Measurements from ENCODE around the gene LIAS. TPM values are rescaled to one million over a fixed set of nuclear protein-coding genes. Genes with fewer than 3 reads are reported as not detected.

Gene LIAS
- total RNA-seq, 1 experiment from 2014 or later, result 23.5 TPM

GRCh38 chr4:39429476-39430334 is 29.2 kb upstream of the LIAS start:
- intact Hi-C loops (cut with micrococcal nuclease), result no loop called here
- ChIA-PET CTCF (no interaction called here), RAD21 (ENCODE audit: low non-redundant PET in 1 of 2, low total read pairs in 2 of 2, uncharacterized antibody in 2 of 2, unreplicated experiment in 2 of 2) (no interaction called here), POLR2A (no interaction called here)
- no peak for ATAC-seq
- Histone ChIP-seq H3K4me1 (ENCODE audit: control insufficient read depth in 1 of 2, insufficient read depth in 2 of 2, low read length in 2 of 2) (no peaks in the 10 kb centered on the region), H3K4me2 (ENCODE audit: low read length) (no peak overlapping the region), H3K9me3 (ENCODE audit: control insufficient read depth in 1 of 2, insufficient read depth in 1 of 2, low read depth in 1 of 2, low read length in 2 of 2) (no peaks in the 10 kb centered on the region), H3K36me3 (ENCODE audit: control insufficient read depth in 1 of 2, insufficient read depth in 2 of 2, low read length in 2 of 2) (no peaks in the 10 kb centered on the region), H3K27ac (ENCODE audit: low read depth, low read length) (no peak overlapping the region), H3K9ac (ENCODE audit: low read length) (no peak overlapping the region), H4K20me1 (ENCODE audit: insufficient read depth) (no peaks in the 10 kb centered on the region), H3K9me2 (ENCODE audit: insufficient read depth) (no peaks in the 10 kb centered on the region), H3K4me3 (replicated peaks in 1 of 2; ENCODE audit: low read depth in 1 of 2, low read length in 2 of 2) (no peak overlapping the region), H2AFZ (ENCODE audit: low read depth, low read length, poor library complexity, severe bottlenecking) (no peak overlapping the region), H3K27me3 (ENCODE audit: insufficient read depth, low read length) (no peaks in the 10 kb centered on the region), H3K79me2 (ENCODE audit: insufficient read depth, low read length) (no peaks in the 10 kb centered on the region)
- TF ChIP-seq MAX (IDR thresholded peaks at IDR 0.05) (no peak), CEBPB (IDR thresholded peaks at IDR 0.05; ENCODE audit: low read depth) (no peak), ELF1 (IDR thresholded peaks at IDR 0.05; ENCODE audit: borderline replicate concordance, low read depth) (no peak), SRF (IDR thresholded peaks at IDR 0.05; ENCODE audit: low read depth) (no peak), EZH2 (IDR thresholded peaks at IDR 0.05) (no peak), SIN3A (IDR thresholded peaks at IDR 0.05; ENCODE audit: low read depth) (no peak), JUND (IDR thresholded peaks at IDR 0.05) (no peak), CBX3 (IDR thresholded peaks at IDR 0.05; ENCODE audit: low read depth) (no peak), SP1 (IDR thresholded peaks at IDR 0.05; ENCODE audit: low read depth) (no peak), ZNF274 (IDR thresholded peaks at IDR 0.05; ENCODE audit: low read depth, low read length) (no peak), ZFX (IDR thresholded peaks at IDR 0.05) (no peak), POLR2AphosphoS5 (IDR thresholded peaks at IDR 0.05; ENCODE audit: low read depth, low read length) (no peak), TCF7L2 (IDR thresholded peaks at IDR 0.05; ENCODE audit: borderline replicate concordance, extremely low read depth, insufficient read depth, insufficient read length) (no peak)
- no TSS peak for BruUV-seq (replicated peaks)
- no peak for DNase-seq (ENCODE audit: low read depth, low spot score)
